Superior temporal gyrus (tissue), 1 donor: ENCODE measurements around the gene RCAN2.
A peak's percentile ranks its signal among the peaks of the same experiment; 100 is the strongest.

Source experiments
- DNase-seq: peaks from one replicate; pipeline ENCODE4 v3.0.0-alpha.2; 2016; ENCODE audit errors: extremely low spot score

Gene RCAN2

GRCh38 chr6:46291275-46291633, 200.0 kb downstream of the RCAN2 start:
- no peak for DNase-seq

GRCh38 chr6:46290421-46291274, 200.6 kb downstream of the RCAN2 start:
- DNase-seq = no peak

GRCh38 chr6:46289898-46290297, 201.4 kb downstream of the RCAN2 start:
- DNase-seq = no peak

GRCh38 chr6:46288835-46289234, 202.4 kb downstream of the RCAN2 start:
- DNase-seq = no peak

- no peak for DNase-seq
These were observed 203.6 kb downstream of the RCAN2 start for GRCh38 chr6:46287681-46288080.

GRCh38 chr6:46287043-46287442, 204.2 kb downstream of the RCAN2 start:
- no peak for DNase-seq

- DNase-seq = no peak
These were observed 206.8 kb downstream of the RCAN2 start for GRCh38 chr6:46284475-46284874.

GRCh38 chr6:46281110-46281509, 210.1 kb downstream of the RCAN2 start:
- no peak for DNase-seq

- DNase-seq = no peak
These were observed 211.4 kb downstream of the RCAN2 start for GRCh38 chr6:46279874-46280273.

GRCh38 chr6:46276576-46277142, 214.6 kb downstream of the RCAN2 start:
- DNase-seq = peak; percentile 72

GRCh38 chr6:46274502-46274901, 216.7 kb downstream of the RCAN2 start:
- DNase-seq = no peak

GRCh38 chr6:46273911-46274310, 217.3 kb downstream of the RCAN2 start:
- no peak for DNase-seq

- DNase-seq = no peak
These were observed 219.5 kb downstream of the RCAN2 start for GRCh38 chr6:46271728-46272127.

GRCh38 chr6:46271107-46271506, 220.1 kb downstream of the RCAN2 start:
- no peak for DNase-seq

- DNase-seq = no peak
These were observed 220.9 kb downstream of the RCAN2 start for GRCh38 chr6:46270336-46270735.

- peak; percentile 63 for DNase-seq
These were observed 221.6 kb downstream of the RCAN2 start for GRCh38 chr6:46269447-46270229.

GRCh38 chr6:46267515-46267914, 223.7 kb downstream of the RCAN2 start:
- no peak for DNase-seq

GRCh38 chr6:46265373-46265772, 225.9 kb downstream of the RCAN2 start:
- DNase-seq = no peak

GRCh38 chr6:46263707-46264086, 227.6 kb downstream of the RCAN2 start:
- DNase-seq = no peak

- no peak for DNase-seq
These were observed 228.1 kb downstream of the RCAN2 start for GRCh38 chr6:46262928-46263706.

GRCh38 chr6:46258249-46258648, 233.0 kb downstream of the RCAN2 start:
- DNase-seq = no peak

GRCh38 chr6:46255528-46255927, 235.7 kb downstream of the RCAN2 start:
- no peak for DNase-seq
